Liver (tissue), 9 donors: ENCODE data around the gene SYNGR3. TPM values are rescaled to one million over a fixed set of nuclear protein-coding genes. Genes with fewer than 3 reads are reported as not detected.

Experiments
- DNase-seq: peaks from one replicate; pipeline ENCODE4 v3.0.0-alpha.2; 2017; ENCODE audit warnings: low spot score
- H3K27ac ChIP-seq, 2 donors: one replicate each; pipeline ENCODE4 v1.7.0; 2013; ENCODE audit warnings: inconsistent platforms in 2 of 2, low read length in 2 of 2, control low read depth in 1 of 2, low read depth in 1 of 2, mild to moderate bottlenecking in 1 of 2
- H3K27me3 ChIP-seq, 4 donors: one replicate each; pipeline versions ENCODE4 v1.6.1 to v1.7.0; 2013; ENCODE audit warnings: low read length in 3 of 4, inconsistent platforms in 1 of 4, mild to moderate bottlenecking in 1 of 4, moderate library complexity in 1 of 4; ENCODE audit not compliant: control insufficient read depth in 4 of 4, insufficient read depth in 4 of 4
- H3K36me3 ChIP-seq, 4 donors: one replicate each; pipeline versions ENCODE4 v1.6.1 to v1.7.0; 2013; ENCODE audit warnings: low read length in 3 of 4, mild to moderate bottlenecking in 3 of 4, low read depth in 1 of 4, moderate library complexity in 1 of 4; ENCODE audit not compliant: control insufficient read depth in 4 of 4, insufficient read depth in 3 of 4
- H3K4me1 ChIP-seq, 4 donors: one replicate each; pipeline versions ENCODE4 v1.6.1 to v1.7.0; 2013; ENCODE audit warnings: low read length in 3 of 4, mild to moderate bottlenecking in 3 of 4, moderate library complexity in 1 of 4; ENCODE audit not compliant: control insufficient read depth in 4 of 4, insufficient read depth in 4 of 4
- H3K4me3 ChIP-seq, 3 donors: one replicate each; pipeline versions ENCODE4 v1.6.1 to v1.7.0; 2013; ENCODE audit warnings: low read length in 3 of 3, control low read depth in 1 of 3, low read depth in 1 of 3, mild to moderate bottlenecking in 1 of 3
- H3K9ac ChIP-seq, 2 donors: one replicate each; pipeline ENCODE4 v1.7.0; 2013; ENCODE audit warnings: low read length in 2 of 2, mild to moderate bottlenecking in 2 of 2, moderate library complexity in 2 of 2, control low read depth in 1 of 2, low read depth in 1 of 2
- H3K9me3 ChIP-seq, 4 donors: one replicate each; pipeline versions ENCODE4 v1.6.1 to v1.7.0; 2013; ENCODE audit warnings: low read length in 3 of 4; ENCODE audit not compliant: control insufficient read depth in 4 of 4
- EGR1 ChIP-seq, 2 donors: IDR thresholded peaks; 2 replicates each; pipeline ENCODE4 v1.6.1; 2016 to 2018; ENCODE audit warnings: antibody characterized with exemption in 2 of 2, low read depth in 2 of 2
- FOXA1 ChIP-seq: IDR thresholded peaks from 2 replicates; pipeline ENCODE4 v1.6.1; 2016; ENCODE audit warnings: antibody characterized with exemption
- FOXA2 ChIP-seq: IDR thresholded peaks from 2 replicates; pipeline ENCODE4 v1.6.1; 2016; ENCODE audit warnings: antibody characterized with exemption
- GABPA ChIP-seq, 2 donors: IDR thresholded peaks in 1 of 2; conservative IDR thresholded peaks in 1 of 2; 2 replicates each; pipeline ENCODE4 v1.6.1; 2016; ENCODE audit warnings: antibody characterized with exemption in 2 of 2, mild to moderate bottlenecking in 1 of 2, moderate library complexity in 1 of 2
- HNF4A ChIP-seq, 2 donors: conservative IDR thresholded peaks; 2 replicates each; pipeline ENCODE4 v1.6.1; 2016; ENCODE audit warnings: antibody characterized with exemption in 2 of 2, mild to moderate bottlenecking in 2 of 2
- HNF4G ChIP-seq: IDR thresholded peaks from 2 replicates; pipeline ENCODE4 v1.6.1; 2016; ENCODE audit warnings: antibody characterized with exemption
- JUND ChIP-seq, 2 donors: IDR thresholded peaks; 2 replicates each; pipeline ENCODE4 v1.6.1; 2016; ENCODE audit warnings: antibody characterized with exemption in 2 of 2
- NR2F2 ChIP-seq: IDR thresholded peaks from 2 replicates; pipeline ENCODE4 v1.6.1; 2016; ENCODE audit warnings: antibody characterized with exemption
- RAD21 ChIP-seq, 2 donors: IDR thresholded peaks; 2 replicates each; pipeline ENCODE4 v1.6.1; 2016; ENCODE audit warnings: antibody characterized with exemption in 2 of 2, mild to moderate bottlenecking in 2 of 2
- RXRA ChIP-seq, 2 donors: IDR thresholded peaks; 2 replicates each; pipeline ENCODE4 v1.6.1; 2017 to 2018; ENCODE audit warnings: antibody characterized with exemption in 2 of 2, mild to moderate bottlenecking in 1 of 2
- SP1 ChIP-seq: IDR thresholded peaks from 2 replicates; pipeline ENCODE4 v1.6.1; 2018; ENCODE audit warnings: antibody characterized with exemption, mild to moderate bottlenecking
- TAF1 ChIP-seq: conservative IDR thresholded peaks from 2 replicates; pipeline ENCODE4 v1.6.1; 2016; ENCODE audit warnings: antibody characterized with exemption, mild to moderate bottlenecking
- YY1 ChIP-seq: IDR thresholded peaks from 2 replicates; pipeline ENCODE4 v1.6.1; 2016; ENCODE audit warnings: antibody characterized with exemption, mild to moderate bottlenecking
- WGBS: extraction: QIAGEN DNeasy Blood & Tissue Kit; methylation state at CpG from one replicate; pipeline ENCODE4 v1.1.7; 2013; 5-methylcytosine and 5-hydroxymethylcytosine counted together
- polyA plus RNA-seq, 2 donors: library from polyadenylated mRNA; stranded (reverse) in 1 of 2; unstranded in 1 of 2; fragments of 200-250 nt in 1 of 2; fragments of >200 nt in 1 of 2; fragmentation: Nextera tagmentation in 1 of 2; extraction: Ambion mirVana in 1 of 2; gene quantifications; one replicate each; pipeline versions ENCODE4 v1.2.1 to v1.2.3, GENCODE V29; 2013 to 2015
- total RNA-seq, 2 donors: library from RNA; depleted of rRNA; stranded (reverse); fragments of >200 nt; gene quantifications; one replicate each; pipeline ENCODE4 v1.2.3, GENCODE V29; 2014
- TF ChIP-seq, protein P1 (sequence below): IDR thresholded peaks from 2 replicates; pipeline ENCODE4 v1.6.1; 2016; ENCODE audit warnings: antibody characterized with exemption
- TF ChIP-seq, protein P2 (sequence below): fragments of 150-350 bp; IDR thresholded peaks from 2 replicates; pipeline ENCODE4 v1.5.1; 2017; ENCODE audit warnings: improper control_type of control experiment, low read depth, low read length; ENCODE audit not compliant: missing input control
- TF ChIP-seq, protein P3 (sequence below): IDR thresholded peaks from 2 replicates; pipeline ENCODE4 v1.6.1; 2016; ENCODE audit warnings: antibody characterized with exemption
- TF ChIP-seq, protein P4 (sequence below): IDR thresholded peaks from 2 replicates; pipeline ENCODE4 v1.6.1; 2016; ENCODE audit warnings: antibody characterized with exemption
- TF ChIP-seq, protein P5 (sequence below): IDR thresholded peaks from 2 replicates; pipeline ENCODE4 v1.6.1; 2016; ENCODE audit warnings: antibody characterized with exemption, mild to moderate bottlenecking
- donor health status: healthy.
- donor health status: healthy.
- donor health status: healthy.
- donor health status: healthy.
- donor health status: healthy.

SYNGR3 gene
- total and polyA plus RNA-seq, 4 donors, result 0.09 to 0.47 (median 0.17) TPM; not detected in 1

DNA sequence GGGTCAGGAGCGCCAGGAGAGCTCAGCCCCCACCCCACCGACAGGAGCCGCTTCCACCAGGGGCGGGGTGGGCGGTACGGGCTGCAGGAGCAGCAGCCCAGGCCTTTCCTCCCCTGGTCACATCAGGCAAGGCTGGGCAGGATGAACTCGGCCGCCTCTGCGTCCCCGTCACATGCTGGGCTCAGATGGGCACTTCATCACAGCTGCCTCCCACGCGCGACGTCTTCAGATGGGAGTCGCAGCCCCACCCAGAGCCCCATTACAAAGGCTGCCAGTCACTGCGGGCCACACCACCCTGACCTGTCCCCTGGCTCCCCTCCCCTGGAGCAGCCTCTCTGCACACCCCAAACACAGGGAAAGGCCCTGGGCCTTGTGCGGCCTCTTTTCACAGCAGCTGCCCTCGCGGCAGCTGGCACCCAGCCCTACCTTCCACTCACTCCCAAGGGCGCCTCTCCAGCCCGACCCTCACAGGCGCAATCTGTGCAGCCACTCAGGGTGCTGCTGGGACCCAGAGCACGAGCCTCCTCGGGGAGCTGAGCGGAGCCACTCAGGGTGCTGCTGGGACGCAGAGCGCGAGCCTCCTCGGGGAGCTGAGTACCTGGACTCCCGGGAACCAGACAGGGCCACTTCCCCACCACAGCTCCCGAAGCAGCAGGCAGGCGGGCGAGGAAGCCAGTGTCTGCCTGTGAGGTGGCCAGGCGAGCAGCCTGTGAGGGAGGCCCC is 15.2 kb downstream of the SYNGR3 start:
- peaks cover 14 to 34% (median 15%) of the 10 kb centered on the region in 4 donors for H3K36me3 ChIP-seq
- no peaks in the 10 kb centered on the region for H3K27me3 ChIP-seq
- H3K4me3 ChIP-seq, result no peak overlapping the region
- peaks cover 36 to 52% (median 46%) of the 10 kb centered on the region in 4 donors for H3K4me1 ChIP-seq
- no peak for DNase-seq
- H3K9me3 ChIP-seq, result no peaks in the 10 kb centered on the region
- H3K9ac ChIP-seq, result no peak overlapping the region
- TF ChIP-seq NR2F2 (no peak), HNF4A (conservative IDR thresholded peaks at IDR 0.05) (no peak), GABPA (IDR thresholded peaks at IDR 0.05 in 1 of 2, conservative IDR thresholded peaks at IDR 0.05 in 1 of 2) (no peak), HNF4G (no peak), FOXA2 (no peak), EGR1 (IDR thresholded peaks at IDR 0.05; ENCODE audit: low read depth in 2 of 2) (no peak), SP1 (no peak), YY1 (no peak), TAF1 (no peak), FOXA1 (no peak), JUND (IDR thresholded peaks at IDR 0.05) (no peak), RXRA (IDR thresholded peaks at IDR 0.05) (no peak), RAD21 (IDR thresholded peaks at IDR 0.05) (no peak)
- TF ChIP-seq, protein P1, sequence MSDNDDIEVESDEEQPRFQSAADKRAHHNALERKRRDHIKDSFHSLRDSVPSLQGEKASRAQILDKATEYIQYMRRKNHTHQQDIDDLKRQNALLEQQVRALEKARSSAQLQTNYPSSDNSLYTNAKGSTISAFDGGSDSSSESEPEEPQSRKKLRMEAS, result no peak
- TF ChIP-seq, protein P2, sequence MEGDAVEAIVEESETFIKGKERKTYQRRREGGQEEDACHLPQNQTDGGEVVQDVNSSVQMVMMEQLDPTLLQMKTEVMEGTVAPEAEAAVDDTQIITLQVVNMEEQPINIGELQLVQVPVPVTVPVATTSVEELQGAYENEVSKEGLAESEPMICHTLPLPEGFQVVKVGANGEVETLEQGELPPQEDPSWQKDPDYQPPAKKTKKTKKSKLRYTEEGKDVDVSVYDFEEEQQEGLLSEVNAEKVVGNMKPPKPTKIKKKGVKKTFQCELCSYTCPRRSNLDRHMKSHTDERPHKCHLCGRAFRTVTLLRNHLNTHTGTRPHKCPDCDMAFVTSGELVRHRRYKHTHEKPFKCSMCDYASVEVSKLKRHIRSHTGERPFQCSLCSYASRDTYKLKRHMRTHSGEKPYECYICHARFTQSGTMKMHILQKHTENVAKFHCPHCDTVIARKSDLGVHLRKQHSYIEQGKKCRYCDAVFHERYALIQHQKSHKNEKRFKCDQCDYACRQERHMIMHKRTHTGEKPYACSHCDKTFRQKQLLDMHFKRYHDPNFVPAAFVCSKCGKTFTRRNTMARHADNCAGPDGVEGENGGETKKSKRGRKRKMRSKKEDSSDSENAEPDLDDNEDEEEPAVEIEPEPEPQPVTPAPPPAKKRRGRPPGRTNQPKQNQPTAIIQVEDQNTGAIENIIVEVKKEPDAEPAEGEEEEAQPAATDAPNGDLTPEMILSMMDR, result no peak
- TF ChIP-seq, protein P3, sequence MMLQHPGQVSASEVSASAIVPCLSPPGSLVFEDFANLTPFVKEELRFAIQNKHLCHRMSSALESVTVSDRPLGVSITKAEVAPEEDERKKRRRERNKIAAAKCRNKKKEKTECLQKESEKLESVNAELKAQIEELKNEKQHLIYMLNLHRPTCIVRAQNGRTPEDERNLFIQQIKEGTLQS, result no peak
- TF ChIP-seq, protein P4, sequence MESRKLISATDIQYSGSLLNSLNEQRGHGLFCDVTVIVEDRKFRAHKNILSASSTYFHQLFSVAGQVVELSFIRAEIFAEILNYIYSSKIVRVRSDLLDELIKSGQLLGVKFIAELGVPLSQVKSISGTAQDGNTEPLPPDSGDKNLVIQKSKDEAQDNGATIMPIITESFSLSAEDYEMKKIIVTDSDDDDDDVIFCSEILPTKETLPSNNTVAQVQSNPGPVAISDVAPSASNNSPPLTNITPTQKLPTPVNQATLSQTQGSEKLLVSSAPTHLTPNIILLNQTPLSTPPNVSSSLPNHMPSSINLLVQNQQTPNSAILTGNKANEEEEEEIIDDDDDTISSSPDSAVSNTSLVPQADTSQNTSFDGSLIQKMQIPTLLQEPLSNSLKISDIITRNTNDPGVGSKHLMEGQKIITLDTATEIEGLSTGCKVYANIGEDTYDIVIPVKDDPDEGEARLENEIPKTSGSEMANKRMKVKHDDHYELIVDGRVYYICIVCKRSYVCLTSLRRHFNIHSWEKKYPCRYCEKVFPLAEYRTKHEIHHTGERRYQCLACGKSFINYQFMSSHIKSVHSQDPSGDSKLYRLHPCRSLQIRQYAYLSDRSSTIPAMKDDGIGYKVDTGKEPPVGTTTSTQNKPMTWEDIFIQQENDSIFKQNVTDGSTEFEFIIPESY, result no peak
- TF ChIP-seq, protein P5, sequence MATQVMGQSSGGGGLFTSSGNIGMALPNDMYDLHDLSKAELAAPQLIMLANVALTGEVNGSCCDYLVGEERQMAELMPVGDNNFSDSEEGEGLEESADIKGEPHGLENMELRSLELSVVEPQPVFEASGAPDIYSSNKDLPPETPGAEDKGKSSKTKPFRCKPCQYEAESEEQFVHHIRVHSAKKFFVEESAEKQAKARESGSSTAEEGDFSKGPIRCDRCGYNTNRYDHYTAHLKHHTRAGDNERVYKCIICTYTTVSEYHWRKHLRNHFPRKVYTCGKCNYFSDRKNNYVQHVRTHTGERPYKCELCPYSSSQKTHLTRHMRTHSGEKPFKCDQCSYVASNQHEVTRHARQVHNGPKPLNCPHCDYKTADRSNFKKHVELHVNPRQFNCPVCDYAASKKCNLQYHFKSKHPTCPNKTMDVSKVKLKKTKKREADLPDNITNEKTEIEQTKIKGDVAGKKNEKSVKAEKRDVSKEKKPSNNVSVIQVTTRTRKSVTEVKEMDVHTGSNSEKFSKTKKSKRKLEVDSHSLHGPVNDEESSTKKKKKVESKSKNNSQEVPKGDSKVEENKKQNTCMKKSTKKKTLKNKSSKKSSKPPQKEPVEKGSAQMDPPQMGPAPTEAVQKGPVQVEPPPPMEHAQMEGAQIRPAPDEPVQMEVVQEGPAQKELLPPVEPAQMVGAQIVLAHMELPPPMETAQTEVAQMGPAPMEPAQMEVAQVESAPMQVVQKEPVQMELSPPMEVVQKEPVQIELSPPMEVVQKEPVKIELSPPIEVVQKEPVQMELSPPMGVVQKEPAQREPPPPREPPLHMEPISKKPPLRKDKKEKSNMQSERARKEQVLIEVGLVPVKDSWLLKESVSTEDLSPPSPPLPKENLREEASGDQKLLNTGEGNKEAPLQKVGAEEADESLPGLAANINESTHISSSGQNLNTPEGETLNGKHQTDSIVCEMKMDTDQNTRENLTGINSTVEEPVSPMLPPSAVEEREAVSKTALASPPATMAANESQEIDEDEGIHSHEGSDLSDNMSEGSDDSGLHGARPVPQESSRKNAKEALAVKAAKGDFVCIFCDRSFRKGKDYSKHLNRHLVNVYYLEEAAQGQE, result no peak
- WGBS, result 82% methylated on average over 34 of the region's 34 CpGs
- H3K27ac ChIP-seq, result no peak overlapping the region
